ENCODE data around the gene EVL.
"Not testable (repeated sequence)": the region's sequence is repeated elsewhere in the genome, so short reads cannot be mapped to it uniquely, and the experiment has no call there.

Gene EVL

GRCh38 chr14:100178691-100179090 lies 113.5 kb downstream of the EVL start:
- ATAC-seq, result no peak
- H3K36me3 Mint-ChIP-seq, result no peaks in the 10 kb centered on the region
- no peak overlapping the region for H3K27ac Mint-ChIP-seq
- DNase-seq (ENCODE audit: low spot score in 2 of 2), result no peak
- H3K4me3 Mint-ChIP-seq, result no peak overlapping the region
- peaks cover 6% of the 10 kb centered on the region for H3K4me1 Mint-ChIP-seq
- no peaks in the 10 kb centered on the region for H3K9me3 Mint-ChIP-seq

DNA sequence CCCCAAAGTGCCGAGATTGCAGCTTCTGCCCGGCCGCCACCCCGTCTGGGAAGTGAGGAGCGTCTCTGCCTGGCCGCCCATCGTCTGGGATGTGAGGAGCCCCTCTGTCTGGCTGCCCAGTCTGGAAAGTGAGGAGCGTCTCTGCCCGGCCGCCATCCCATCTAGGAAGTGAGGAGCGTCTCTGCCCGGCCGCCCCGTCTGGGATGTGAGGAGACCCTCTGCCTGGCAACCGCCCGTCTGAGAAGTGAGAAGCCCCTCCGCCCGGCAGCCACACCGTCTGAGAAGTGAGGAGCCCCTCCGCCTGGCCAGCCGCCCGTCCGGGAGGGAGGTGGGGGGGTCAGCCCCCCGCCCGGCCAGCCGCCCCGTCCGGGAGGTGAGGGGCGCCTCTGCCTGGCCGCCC lies 115.4 kb downstream of the EVL start:
- not testable (repeated sequence) for DNase-seq (ENCODE audit: low spot score in 2 of 2); H3K27ac Mint-ChIP-seq; ATAC-seq; H3K9me3 Mint-ChIP-seq; H3K36me3 Mint-ChIP-seq; H3K4me1 Mint-ChIP-seq; H3K4me3 Mint-ChIP-seq

- H3K4me1 Mint-ChIP-seq; H3K9me3 Mint-ChIP-seq; H3K36me3 Mint-ChIP-seq; H3K4me3 Mint-ChIP-seq; H3K27ac Mint-ChIP-seq; ATAC-seq; DNase-seq (ENCODE audit: low spot score in 2 of 2): not testable (repeated sequence)
Measured at GRCh38 chr14:100181876-100182551, 116.8 kb downstream of the EVL start.

DNA sequence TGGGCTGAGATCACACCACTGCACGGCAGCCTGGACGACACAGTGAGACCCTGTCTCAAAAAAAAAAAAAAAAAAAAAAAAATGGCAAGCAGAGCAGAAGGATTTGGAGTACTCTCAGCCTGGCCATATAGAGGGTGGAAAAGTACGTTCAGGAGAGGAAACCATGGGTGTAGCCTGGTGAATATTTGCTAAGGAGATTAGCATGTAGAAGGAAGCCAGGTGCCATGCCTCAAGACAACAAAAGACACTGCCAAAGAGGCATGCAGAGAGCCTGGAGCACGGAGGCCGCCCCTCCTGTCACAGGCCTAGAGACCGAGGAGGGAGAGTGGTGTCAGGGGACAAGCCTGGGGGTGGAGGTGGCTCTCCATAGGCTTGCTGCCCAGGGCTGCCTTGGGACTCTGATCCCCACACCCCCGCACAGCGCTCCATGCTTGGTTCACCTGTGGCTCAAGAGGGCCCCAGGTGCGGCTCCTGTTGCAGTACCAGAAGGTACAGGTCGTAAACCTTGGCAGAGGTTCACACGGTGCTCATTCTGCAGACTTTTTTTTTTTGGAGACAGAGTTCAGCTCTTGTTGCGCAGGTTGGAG lies 122.1 kb downstream of the EVL start:
- DNase-seq (ENCODE audit: low spot score in 2 of 2), result no peak
- ATAC-seq, result peak; percentile 26
- no peaks in the 10 kb centered on the region for H3K36me3 Mint-ChIP-seq

GRCh38 chr14:100188392-100189030 lies 123.3 kb downstream of the EVL start:
- H3K4me3 Mint-ChIP-seq, result no peak overlapping the region
- no peaks in the 10 kb centered on the region for H3K9me3 Mint-ChIP-seq
- peaks cover 5% of the 10 kb centered on the region for H3K36me3 Mint-ChIP-seq
- no peak overlapping the region for H3K27ac Mint-ChIP-seq
- no peak for DNase-seq (ENCODE audit: low spot score in 2 of 2)
- H3K4me1 Mint-ChIP-seq, result peaks cover 5% of the 10 kb centered on the region
- ATAC-seq, result no peak

More for the DNA sequence above, 122.1 kb downstream of the EVL start:
- no peaks in the 10 kb centered on the region for H3K4me1 Mint-ChIP-seq
- no peaks in the 10 kb centered on the region for H3K9me3 Mint-ChIP-seq
- no peak overlapping the region for H3K27ac Mint-ChIP-seq
- no peak overlapping the region for H3K4me3 Mint-ChIP-seq

GRCh38 chr14:100190126-100190525 lies 124.9 kb downstream of the EVL start:
- Mint-ChIP-seq H3K27ac (no peak overlapping the region), H3K4me1 (peaks cover 8% of the 10 kb centered on the region), H3K9me3 (no peaks in the 10 kb centered on the region), H3K36me3 (peaks cover 7% of the 10 kb centered on the region), H3K4me3 (no peak overlapping the region)
- DNase-seq (ENCODE audit: low spot score in 2 of 2) (no peak), ATAC-seq (no peak)

DNA sequence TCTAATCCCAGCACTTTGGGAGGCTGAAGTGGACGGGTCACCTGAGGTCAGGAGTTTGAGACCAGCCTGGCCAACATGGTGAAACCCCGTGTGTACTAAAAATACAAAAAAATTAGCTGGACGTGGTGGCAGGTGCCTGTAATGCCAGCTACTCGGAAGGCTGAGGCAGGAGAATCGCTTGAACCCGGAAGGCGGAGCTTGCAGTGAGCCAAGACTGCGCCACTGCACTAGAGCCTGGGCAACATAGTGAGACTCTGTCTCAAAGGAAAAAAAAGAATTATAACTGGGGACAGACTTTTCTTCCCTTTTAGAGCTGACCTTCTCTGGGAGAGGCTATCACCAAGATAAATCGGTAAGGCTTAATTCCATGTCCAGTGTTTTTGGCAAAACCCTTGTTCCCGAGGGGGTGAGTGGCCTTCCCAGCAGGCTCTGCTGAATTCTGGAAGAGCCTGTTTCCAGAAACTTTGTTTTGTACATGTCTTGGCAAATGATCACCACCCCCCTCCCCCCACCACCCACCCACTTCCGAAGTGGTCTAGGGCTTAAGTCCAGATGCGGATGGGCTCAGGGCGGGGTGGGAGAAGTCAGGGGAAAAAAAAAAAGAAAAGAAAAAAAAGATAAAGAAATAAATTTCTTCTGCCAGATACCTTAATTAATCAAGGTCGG lies 126.5 kb downstream of the EVL start:
- DNase-seq (ENCODE audit: low spot score in 2 of 2) (no peak), ATAC-seq (no peak)
- peaks cover 8% of the 10 kb centered on the region for H3K4me1 Mint-ChIP-seq
- peak overlapping the region; percentile 95 for H3K27ac Mint-ChIP-seq
- H3K4me3 Mint-ChIP-seq, result peak overlapping the region; percentile 78
- H3K36me3 Mint-ChIP-seq, result peaks cover 7% of the 10 kb centered on the region
- no peaks in the 10 kb centered on the region for H3K9me3 Mint-ChIP-seq

- Mint-ChIP-seq H3K4me1 (peaks cover 8% of the 10 kb centered on the region), H3K4me3 (peak overlapping the region; percentile 78), H3K36me3 (peaks cover 7% of the 10 kb centered on the region), H3K9me3 (no peaks in the 10 kb centered on the region), H3K27ac (peak overlapping the region; percentile 95)
- peak in 1 of 2 donors; percentile 74 for DNase-seq (ENCODE audit: low spot score in 2 of 2)
- no peak for ATAC-seq
Measured at GRCh38 chr14:100192250-100192671, 127.0 kb downstream of the EVL start.

GRCh38 chr14:100192672-100193416 lies 127.6 kb downstream of the EVL start:
- Mint-ChIP-seq H3K36me3 (peaks cover 7% of the 10 kb centered on the region), H3K9me3 (no peaks in the 10 kb centered on the region), H3K4me3 (peak overlapping the region; percentile 78), H3K4me1 (peaks cover 8% of the 10 kb centered on the region), H3K27ac (peak overlapping the region; percentile 95)
- ATAC-seq, result peak; percentile 100
- peak; percentile 100 for DNase-seq (ENCODE audit: low spot score in 2 of 2)

Data from stimulated activated effector memory CD8-positive, alpha-beta T cell treated with anti-CD3 and anti-CD28 coated beads, Interleukin-12 subunit alpha, Interleukin-12 subunit beta, amount 100 ng/mL, for 72 hours (primary cell).